ENCODE measurements around the gene DLG4.

DLG4 gene

DNA sequence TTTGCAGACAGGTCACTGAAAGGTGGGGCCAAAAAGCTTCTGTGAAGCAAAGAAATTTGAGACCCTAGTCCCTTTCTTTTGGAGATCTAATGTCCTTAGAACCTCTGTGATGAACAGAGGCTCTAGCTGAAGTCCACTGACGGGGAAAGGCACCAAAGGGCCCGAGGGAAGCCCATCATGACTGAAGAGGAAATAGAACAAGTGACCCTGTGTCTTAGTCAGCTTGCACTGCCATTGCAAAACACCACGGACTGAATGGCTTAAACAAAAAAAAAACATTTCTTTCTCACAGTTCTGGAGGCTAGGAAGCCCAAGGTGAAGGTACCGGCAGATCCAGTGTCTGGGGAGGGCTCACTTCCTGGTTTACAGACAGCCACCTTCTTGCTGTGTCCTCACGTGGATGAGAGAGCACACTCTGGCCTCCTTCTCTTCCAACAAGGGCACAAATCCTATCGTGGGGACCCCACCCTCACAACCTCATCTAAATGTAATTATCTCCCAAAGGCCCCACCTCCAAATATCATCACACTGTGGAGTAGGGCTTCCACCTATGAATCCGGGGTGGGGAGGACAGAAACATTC, 80.7 kb downstream of the DLG4 start (continued):
- TF ChIP-seq, protein P1, sequence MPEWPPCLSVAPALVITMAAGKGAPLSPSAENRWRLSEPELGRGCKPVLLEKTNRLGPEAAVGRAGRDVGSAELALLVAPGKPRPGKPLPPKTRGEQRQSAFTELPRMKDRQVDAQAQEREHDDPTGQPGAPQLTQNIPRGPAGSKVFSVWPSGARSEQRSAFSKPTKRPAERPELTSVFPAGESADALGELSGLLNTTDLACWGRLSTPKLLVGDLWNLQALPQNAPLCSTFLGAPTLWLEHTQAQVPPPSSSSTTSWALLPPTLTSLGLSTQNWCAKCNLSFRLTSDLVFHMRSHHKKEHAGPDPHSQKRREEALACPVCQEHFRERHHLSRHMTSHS (tag by site-specific recombination; IDR thresholded peaks at IDR 0.05), result no peak
- TF ChIP-seq PRDM1 (tag by site-specific recombination; IDR thresholded peaks at IDR 0.05), result no peak

DNA sequence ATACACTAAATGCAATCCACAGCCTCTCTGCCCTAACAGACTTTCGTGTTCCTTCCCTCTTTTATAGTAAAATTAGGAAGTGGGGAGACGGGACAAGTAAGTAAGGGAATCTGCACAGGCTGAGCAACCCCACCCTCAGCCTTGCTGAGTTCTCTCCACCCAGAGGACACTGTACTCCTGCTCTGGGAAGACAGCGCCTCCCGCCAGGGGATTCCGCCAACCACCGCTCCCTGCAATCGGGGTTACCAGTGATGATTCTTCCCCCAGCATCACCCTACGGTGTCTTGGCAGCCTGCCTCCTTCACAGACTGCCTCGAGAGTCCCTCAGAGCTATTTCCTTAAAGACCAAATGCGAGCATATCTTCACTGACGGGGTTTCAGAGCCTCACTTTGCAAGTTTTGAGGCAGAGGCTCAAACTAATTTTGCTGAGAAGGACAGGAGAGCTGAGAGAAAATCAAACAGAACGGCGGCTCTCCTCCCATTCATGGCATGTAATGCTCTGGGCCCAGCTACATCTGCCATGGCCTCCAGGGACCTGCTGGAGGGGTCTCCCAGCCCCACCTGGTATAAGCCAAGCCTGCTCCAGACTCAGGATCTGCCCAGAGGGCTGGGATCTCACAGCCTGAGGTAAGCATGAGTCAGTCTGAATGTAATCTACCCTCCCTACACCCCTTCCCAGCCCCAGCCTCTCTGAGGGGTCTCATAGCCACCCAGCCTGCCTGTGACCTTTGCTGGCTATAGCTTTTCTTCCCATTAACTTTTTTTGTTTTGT, 82.3 kb downstream of the DLG4 start:
- ChIA-PET CTCF (interaction anchor here (0.6 to 17.9 kb wide), 32 partner anchors 9 to 470 kb away, joined by 3 to 388 read pairs (median 4); partner anchors contain the start of gene SLC16A11), POLR2A (interaction anchor here (1.0 to 2.2 kb wide), 2 partner anchors 85 to 92 kb away, joined by 3 to 10 read pairs; no protein-coding TSS in a partner anchor)
- Histone ChIP-seq H3K9me3 (ENCODE audit: control insufficient read depth, insufficient read depth, low read depth, low read length) (no peaks in the 10 kb centered on the region), H3K4me3 (ENCODE audit: low read depth, low read length) (no peak overlapping the region), H3K27ac (ENCODE audit: extremely low read depth, low read depth, low read length) (no peak overlapping the region), H3K36me3 (ENCODE audit: control insufficient read depth in 2 of 2, insufficient read depth in 1 of 2, low read length in 2 of 2) (no peaks in the 10 kb centered on the region), H3K4me1 (ENCODE audit: control insufficient read depth, insufficient read depth, low read length) (no peaks in the 10 kb centered on the region)
- TF ChIP-seq ZNF391 (tag by site-specific recombination; IDR thresholded peaks at IDR 0.05; ENCODE audit: borderline replicate concordance, low read depth), result no peak
- no peak for TF ChIP-seq OVOL3 (tag by site-specific recombination; IDR thresholded peaks at IDR 0.05)
- no peak for TF ChIP-seq ZFHX2 (tag by site-specific recombination; conservative IDR thresholded peaks at IDR 0.05)
- no peak for TF ChIP-seq ZNF510 (tag by site-specific recombination; IDR thresholded peaks at IDR 0.05; ENCODE audit: insufficient replicate concordance)
- TF ChIP-seq MZF1 (tag by site-specific recombination; IDR thresholded peaks at IDR 0.05; ENCODE audit: borderline replicate concordance), result no peak
- TF ChIP-seq ZNF133 (tag by site-specific recombination; IDR thresholded peaks at IDR 0.05), result no peak
- TF ChIP-seq ZNF843 (tag by site-specific recombination; IDR thresholded peaks at IDR 0.05), result no peak
- TF ChIP-seq ZNF248 (tag by site-specific recombination; IDR thresholded peaks at IDR 0.05), result no peak

Measured in HEK293 (cell line).